Astrocyte (in vitro differentiated cells and primary cell): ENCODE results near the gene PRRT2. TPM values are rescaled to one million over a fixed set of nuclear protein-coding genes. Genes with fewer than 3 reads are reported as not detected.
A peak's percentile ranks its signal among the peaks of the same experiment; 100 is the strongest.

Experiments
- DNase-seq: peaks from one replicate; pipeline ENCODE4 v3.0.0-alpha.2; 2010; ENCODE audit warnings: low read depth
- FAIRE-seq: peaks from 2 replicates; lab custom pipeline; 2011; peaks lifted over from hg19 to GRCh38; lab: Jason Lieb, UNC
- H2AFZ ChIP-seq: 2 replicates; pipeline ENCODE4 v1.6.0; 2012; ENCODE audit warnings: low read depth, low read length, inconsistent platforms
- H3K27ac ChIP-seq: 2 replicates; pipeline ENCODE4 v1.5.1; 2011; ENCODE audit warnings: low read depth, low read length, inconsistent platforms
- H3K27me3 ChIP-seq: 2 replicates; pipeline ENCODE4 v1.6.0; 2011; ENCODE audit warnings: low read length, inconsistent platforms; ENCODE audit not compliant: insufficient read depth
- H3K36me3 ChIP-seq: 2 replicates; pipeline ENCODE4 v1.5.1; 2011; ENCODE audit warnings: low read length, inconsistent platforms; ENCODE audit not compliant: insufficient read depth
- H3K4me1 ChIP-seq: 2 replicates; pipeline ENCODE4 v1.5.1; 2011; ENCODE audit warnings: low read length, inconsistent platforms; ENCODE audit not compliant: insufficient read depth
- H3K4me2 ChIP-seq: 2 replicates; pipeline ENCODE4 v1.6.0; 2012; ENCODE audit warnings: low read length, inconsistent platforms
- H3K4me3 ChIP-seq: 2 replicates; pipeline ENCODE4 v1.5.1; 2011; ENCODE audit warnings: low read depth, mild to moderate bottlenecking, low read length, inconsistent platforms; ENCODE audit not compliant: insufficient read depth
- H3K79me2 ChIP-seq: 2 replicates; pipeline ENCODE4 v1.6.0; 2012; ENCODE audit warnings: mild to moderate bottlenecking, low read length, inconsistent platforms; ENCODE audit not compliant: insufficient read depth
- H3K9ac ChIP-seq: 2 replicates; pipeline ENCODE4 v1.6.0; 2012; ENCODE audit warnings: mild to moderate bottlenecking, low read length, inconsistent platforms
- H3K9me3 ChIP-seq: 2 replicates; pipeline ENCODE4 v1.5.1; 2012; ENCODE audit warnings: low read depth, mild to moderate bottlenecking, low read length, inconsistent platforms; ENCODE audit not compliant: insufficient read depth
- H4K20me1 ChIP-seq: 2 replicates; pipeline ENCODE4 v1.6.0; 2012; ENCODE audit warnings: low read length, inconsistent platforms; ENCODE audit not compliant: insufficient read depth
- H3K27ac Mint-ChIP-seq: one replicate; pipeline ENCODE4 v1.8.0; 2021; ENCODE audit warnings: mild to moderate bottlenecking, mixed read lengths; ENCODE audit not compliant: unreplicated experiment
- H3K27me3 Mint-ChIP-seq: one replicate; pipeline ENCODE4 v1.8.0; 2021; ENCODE audit warnings: low read depth, mixed read lengths; ENCODE audit not compliant: unreplicated experiment
- H3K36me3 Mint-ChIP-seq: one replicate; pipeline ENCODE4 v1.8.0; 2021; ENCODE audit warnings: low read depth, mixed read lengths; ENCODE audit not compliant: unreplicated experiment
- H3K4me1 Mint-ChIP-seq: one replicate; pipeline ENCODE4 v1.8.0; 2021; ENCODE audit warnings: low read depth, mixed read lengths; ENCODE audit not compliant: unreplicated experiment
- H3K4me3 Mint-ChIP-seq: one replicate; pipeline ENCODE4 v1.8.0; 2021; ENCODE audit warnings: mild to moderate bottlenecking, moderate library complexity, mixed read lengths; ENCODE audit not compliant: unreplicated experiment
- H3K9me3 Mint-ChIP-seq: one replicate; pipeline ENCODE4 v1.8.0; 2021; ENCODE audit warnings: mild to moderate bottlenecking, mixed read lengths; ENCODE audit not compliant: unreplicated experiment
- CTCF ChIP-seq: IDR thresholded peaks from 2 replicates; pipeline ENCODE4 v1.5.1; 2011; ENCODE audit warnings: low read depth, mild to moderate bottlenecking, inconsistent platforms, low read length, moderate library complexity; ENCODE audit not compliant: insufficient read depth
- EZH2 ChIP-seq: IDR thresholded peaks from 2 replicates; pipeline ENCODE4 v1.6.1; 2012; ENCODE audit warnings: mild to moderate bottlenecking, low read length, inconsistent platforms; ENCODE audit not compliant: insufficient read depth
- total RNA-seq: library from RNA; stranded (reverse); gene quantifications from 2 replicates; pipeline ENCODE4 v1.2.1, GENCODE V29; 2021

PRRT2 gene
- total RNA-seq, 1 donor from 2014 or later, result 6.2 TPM

- H3K27me3 ChIP-seq, result no peaks in the 10 kb centered on the region
- H3K4me2 ChIP-seq, result no peak overlapping the region
- H3K4me3 ChIP-seq, result no peak overlapping the region
- no peak overlapping the region for H3K27ac ChIP-seq
- no peak overlapping the region for H2AFZ ChIP-seq
- H3K4me1 Mint-ChIP-seq, result peaks cover 8% of the 10 kb centered on the region
- TF ChIP-seq EZH2 (no peak), CTCF (no peak)
- DNase-seq, result peak; percentile 22
- H3K36me3 Mint-ChIP-seq, result peaks cover 2% of the 10 kb centered on the region
- no peaks in the 10 kb centered on the region for H3K9me3 Mint-ChIP-seq
- no peak for FAIRE-seq
- no peaks in the 10 kb centered on the region for H3K27me3 Mint-ChIP-seq
- no peak overlapping the region for H3K27ac Mint-ChIP-seq
- H3K36me3 ChIP-seq, result peaks cover 5% of the 10 kb centered on the region
- H3K9ac ChIP-seq, result no peak overlapping the region
- no peak overlapping the region for H3K4me3 Mint-ChIP-seq
- H3K79me2 ChIP-seq, result no peaks in the 10 kb centered on the region
- peaks cover 3% of the 10 kb centered on the region for H3K4me1 ChIP-seq
- peaks cover 12% of the 10 kb centered on the region for H4K20me1 ChIP-seq
- no peaks in the 10 kb centered on the region for H3K9me3 ChIP-seq
Observed at GRCh38 chr16:29852654-29853053, 40.7 kb downstream of the PRRT2 start.

DNA sequence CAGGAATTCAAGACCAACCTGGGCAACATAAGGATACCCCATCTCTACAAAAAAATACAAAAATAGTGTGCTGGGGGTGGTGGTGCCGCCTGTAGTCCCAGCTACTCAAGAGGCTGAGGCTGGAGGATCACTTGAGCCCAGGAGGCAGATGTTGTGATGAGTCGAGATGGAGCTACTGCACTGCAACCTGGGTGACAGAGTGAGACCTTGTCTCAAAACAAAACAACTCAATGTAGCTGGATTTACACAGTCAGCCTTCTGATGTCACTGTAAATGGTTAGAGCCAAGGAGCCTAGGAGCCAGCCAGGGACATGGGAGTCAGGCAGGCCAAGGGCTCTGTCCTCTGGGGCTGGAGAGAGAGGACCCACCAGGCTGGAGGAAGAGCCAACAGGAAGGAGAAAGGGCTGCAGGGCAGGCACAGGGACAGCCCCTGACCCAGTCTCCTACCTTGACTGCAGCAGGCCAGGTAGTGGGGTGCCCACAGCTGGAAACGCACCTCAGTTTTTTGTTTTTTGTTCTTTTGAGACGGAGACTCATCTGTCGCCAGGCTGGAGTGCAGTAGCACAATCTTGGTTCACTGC lies 42.6 kb downstream of the PRRT2 start:
- TF ChIP-seq CTCF (no peak), EZH2 (no peak)
- Mint-ChIP-seq H3K4me1 (peaks cover 4% of the 10 kb centered on the region), H3K4me3 (no peak overlapping the region), H3K36me3 (peaks cover 5% of the 10 kb centered on the region), H3K27me3 (no peaks in the 10 kb centered on the region), H3K9me3 (no peaks in the 10 kb centered on the region), H3K27ac (no peak overlapping the region)
- FAIRE-seq, result no peak
- peaks cover 3% of the 10 kb centered on the region for H4K20me1 ChIP-seq
- H3K9ac ChIP-seq, result no peak overlapping the region
- H3K9me3 ChIP-seq, result no peaks in the 10 kb centered on the region
- no peak overlapping the region for H3K4me2 ChIP-seq
- H3K4me1 ChIP-seq, result peaks cover 3% of the 10 kb centered on the region
- peaks cover 10% of the 10 kb centered on the region for H3K36me3 ChIP-seq
- H3K27ac ChIP-seq, result no peak overlapping the region
- no peak overlapping the region for H2AFZ ChIP-seq
- no peak for DNase-seq
- no peak overlapping the region for H3K4me3 ChIP-seq
- no peaks in the 10 kb centered on the region for H3K27me3 ChIP-seq
- H3K79me2 ChIP-seq, result no peaks in the 10 kb centered on the region

- TF ChIP-seq EZH2, result no peak
- no peak for TF ChIP-seq CTCF
- peaks cover 3% of the 10 kb centered on the region for H4K20me1 ChIP-seq
- H3K9ac ChIP-seq, result peak overlapping the region; percentile 5
- H3K4me2 ChIP-seq, result no peak overlapping the region
- H3K4me3 Mint-ChIP-seq, result no peak overlapping the region
- peaks cover 7% of the 10 kb centered on the region for H3K4me1 ChIP-seq
- no peak overlapping the region for H3K4me3 ChIP-seq
- no peak overlapping the region for H2AFZ ChIP-seq
- H3K27ac ChIP-seq, result no peak overlapping the region
- peaks cover 14% of the 10 kb centered on the region for H3K36me3 ChIP-seq
- peaks cover 9% of the 10 kb centered on the region for H3K79me2 ChIP-seq
- H3K9me3 Mint-ChIP-seq, result no peaks in the 10 kb centered on the region
- H3K9me3 ChIP-seq, result no peaks in the 10 kb centered on the region
- DNase-seq (peak; percentile 61), FAIRE-seq (no peak)
- peaks cover 14% of the 10 kb centered on the region for H3K36me3 Mint-ChIP-seq
- H3K27ac Mint-ChIP-seq, result peak overlapping the region; percentile 66
- peaks cover 7% of the 10 kb centered on the region for H3K4me1 Mint-ChIP-seq
- no peaks in the 10 kb centered on the region for H3K27me3 Mint-ChIP-seq
- no peaks in the 10 kb centered on the region for H3K27me3 ChIP-seq
Observed at GRCh38 chr16:29857133-29857760, 45.3 kb downstream of the PRRT2 start.
